D341Med (cell line): ENCODE measurements around the gene FBXL7.

Source experiments
- DNase-seq: peaks from one replicate; pipeline ENCODE4 v3.0.0; 2012; ENCODE audit warnings: low spot score

FBXL7 gene

DNA sequence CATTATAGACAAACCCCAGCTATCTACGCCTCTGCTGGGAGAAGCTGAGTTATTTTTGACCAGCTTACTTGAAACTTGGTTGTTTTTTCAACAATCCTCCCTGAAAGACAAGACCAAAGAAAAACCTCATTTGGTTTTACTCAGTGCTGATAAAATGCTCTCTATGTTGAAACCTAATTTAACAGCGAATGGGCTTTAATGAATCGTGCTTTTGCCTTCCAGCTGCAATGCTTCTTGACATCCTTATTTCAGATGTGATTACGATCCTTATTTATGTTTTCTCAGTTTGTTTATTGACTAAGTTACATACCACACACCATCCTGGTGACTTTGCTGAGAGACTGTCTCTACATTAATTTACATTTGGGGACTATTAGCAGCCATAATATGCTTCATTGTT lies 179.2 kb downstream of the FBXL7 start:
- no peak for DNase-seq

DNA sequence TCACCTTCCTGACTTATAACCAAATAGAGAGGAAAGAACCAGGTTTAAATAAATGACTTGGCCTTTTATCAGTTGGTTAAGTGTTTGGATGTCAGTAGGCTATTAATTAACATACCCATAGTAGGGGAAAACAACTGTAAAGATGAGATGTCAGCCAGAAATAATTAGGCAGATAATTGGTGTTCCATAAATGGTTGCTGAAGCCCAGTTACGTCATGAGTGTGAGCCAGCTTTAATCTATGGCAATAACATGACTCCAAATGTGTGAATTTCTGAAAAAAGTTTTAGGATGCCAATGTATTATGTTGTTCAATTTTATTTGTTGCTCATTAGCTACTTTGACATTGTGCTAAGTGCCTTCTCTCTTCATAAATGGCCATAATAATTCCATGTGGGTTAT lies 180.5 kb downstream of the FBXL7 start:
- DNase-seq = no peak

- DNase-seq = no peak
Measured at GRCh38 chr5:15682122-15682521, 182.1 kb downstream of the FBXL7 start.

DNA sequence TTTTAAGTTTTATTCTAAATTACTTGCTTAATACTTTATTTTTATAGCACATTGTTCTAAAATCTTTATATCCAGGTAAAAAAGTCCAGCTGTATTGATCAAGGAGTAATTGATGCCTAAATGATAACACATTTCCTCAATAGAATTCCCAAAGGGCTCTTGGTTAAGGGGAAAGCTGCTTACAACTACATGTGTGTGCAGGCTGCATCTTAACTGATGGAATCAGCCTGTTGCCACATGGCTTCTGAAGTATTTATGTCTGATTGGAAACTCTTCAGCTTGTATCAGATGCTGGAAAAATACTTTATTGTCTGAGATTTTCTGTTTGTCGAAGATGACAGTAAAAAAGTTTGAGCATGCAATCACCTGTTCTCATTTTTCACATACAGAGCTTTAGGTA lies 182.6 kb downstream of the FBXL7 start:
- DNase-seq = no peak

DNA sequence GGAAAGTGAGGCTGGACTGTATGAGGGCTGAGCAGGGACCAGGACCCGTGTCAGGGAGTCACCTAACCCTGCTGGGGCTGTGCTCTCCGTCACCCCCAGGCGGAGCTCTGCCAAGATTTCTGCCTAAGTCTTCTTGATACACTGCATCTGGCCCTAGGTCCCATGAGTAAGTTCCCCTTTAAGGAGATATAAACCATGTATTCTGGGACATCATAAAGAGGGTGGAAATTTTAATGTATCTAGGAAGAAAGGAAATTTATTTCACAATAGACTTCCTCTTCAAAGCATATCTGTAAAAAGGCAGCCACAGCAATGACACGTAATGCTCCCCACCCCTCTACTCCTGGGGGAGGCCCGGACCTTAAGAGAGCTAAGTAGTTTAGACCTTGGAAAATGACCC lies 183.4 kb downstream of the FBXL7 start:
- DNase-seq = peak; percentile 36

DNA sequence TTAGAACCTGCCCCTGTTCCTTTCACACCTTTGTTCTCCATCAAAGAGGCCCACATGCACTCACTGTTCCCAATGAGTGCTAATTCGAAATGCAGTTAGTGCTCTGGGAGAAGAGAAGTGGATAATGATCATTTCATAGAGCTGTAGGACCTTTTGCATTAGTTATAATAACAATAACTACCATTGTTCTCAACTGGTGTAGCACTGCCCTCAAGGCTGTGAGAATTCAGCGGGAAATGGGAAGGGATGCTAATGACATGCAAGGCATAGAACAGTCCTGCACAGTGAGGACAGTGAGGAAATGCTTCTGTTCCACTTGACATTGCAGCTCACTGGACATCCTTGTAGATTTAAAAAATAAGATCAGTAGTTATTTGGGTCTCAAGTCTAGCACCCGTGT lies 187.4 kb downstream of the FBXL7 start:
- DNase-seq = no peak

DNA sequence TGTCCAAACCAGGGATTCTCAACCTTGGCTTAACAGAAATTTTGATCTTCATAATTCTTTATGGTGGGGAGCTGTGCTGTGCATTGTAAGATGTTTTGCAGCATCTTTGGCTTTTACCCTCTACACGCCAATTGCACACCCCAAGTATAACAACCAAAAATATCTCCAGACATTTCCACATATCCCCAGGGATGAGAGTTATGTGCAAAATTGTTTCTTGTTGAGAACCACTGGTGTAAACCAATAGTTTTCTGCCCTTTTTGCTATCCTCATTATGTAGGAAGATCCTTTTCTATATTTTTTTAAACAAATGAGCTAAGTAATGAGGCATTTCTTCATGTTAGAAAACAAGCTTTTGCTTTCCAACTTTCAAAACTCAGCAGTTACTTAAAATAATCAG lies 189.9 kb downstream of the FBXL7 start:
- DNase-seq = no peak

DNA sequence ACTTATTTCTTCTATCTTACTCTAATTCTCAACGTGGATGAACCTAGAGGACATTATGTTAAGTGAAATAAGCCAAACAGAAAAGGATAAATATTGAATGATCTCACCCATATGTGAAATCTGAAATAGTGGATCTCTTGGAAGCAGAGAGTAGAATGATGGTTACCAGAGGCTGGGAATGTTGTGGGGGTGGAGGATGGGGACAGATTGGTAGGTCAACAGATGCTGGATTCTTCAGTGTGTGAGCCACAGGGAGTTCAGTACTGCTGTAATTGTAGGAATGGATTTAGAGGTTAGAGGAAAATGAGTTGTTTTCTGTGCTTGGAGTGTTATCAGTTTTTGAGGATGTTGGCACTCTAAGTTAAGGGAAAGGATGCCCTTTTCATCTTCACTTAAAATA lies 190.6 kb downstream of the FBXL7 start:
- no peak for DNase-seq

- DNase-seq = no peak
Measured at GRCh38 chr5:15691521-15691920, 191.5 kb downstream of the FBXL7 start.

DNA sequence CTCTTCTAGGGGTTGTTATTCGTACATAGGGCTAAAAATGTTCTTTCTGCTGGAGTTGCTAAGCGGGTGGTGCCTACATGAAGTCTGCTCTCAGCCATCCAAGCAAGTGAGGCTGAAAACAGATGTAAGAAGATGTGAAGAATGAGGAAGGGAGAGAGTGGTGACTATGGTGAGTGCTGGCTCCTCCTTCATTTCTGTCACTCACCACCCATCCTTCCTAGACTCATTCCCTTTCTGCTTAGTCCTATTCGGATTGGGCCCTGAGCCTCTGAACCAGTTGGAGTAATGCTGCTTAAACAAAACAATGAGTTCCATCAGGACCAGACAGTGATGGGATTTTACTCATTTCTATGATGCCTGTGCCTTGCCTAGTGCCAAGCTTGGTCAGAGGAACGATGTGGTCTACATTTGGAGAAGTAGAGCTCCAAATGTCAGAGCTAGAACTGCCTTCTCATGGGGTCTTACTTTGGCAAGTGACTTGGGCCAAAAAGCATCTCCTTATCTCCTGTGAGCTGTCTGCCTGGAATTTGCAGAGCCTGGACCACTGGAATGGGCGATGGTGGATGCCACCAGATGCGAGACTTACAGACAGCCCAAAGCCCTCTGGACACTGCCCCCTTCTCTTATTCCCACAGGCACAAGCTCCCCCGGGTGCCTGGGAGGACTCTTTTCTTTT lies 192.9 kb downstream of the FBXL7 start:
- no peak for DNase-seq

DNA sequence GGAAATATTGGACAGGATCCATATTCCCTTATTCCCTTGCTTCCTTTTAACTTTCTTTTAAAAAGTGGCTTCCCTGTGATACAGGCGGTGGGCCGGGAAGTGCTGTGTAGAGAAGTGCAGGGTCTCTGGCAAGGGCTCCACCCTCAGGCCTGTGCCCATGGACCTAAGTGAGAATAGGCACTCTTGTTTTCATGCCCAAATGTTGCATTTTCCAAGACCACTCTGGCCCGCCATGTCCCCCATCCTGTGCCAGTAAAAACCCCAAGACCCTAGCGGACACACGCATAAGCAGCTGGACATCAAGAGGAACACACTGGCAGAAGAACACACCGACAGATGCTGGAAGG lies 193.4 kb downstream of the FBXL7 start:
- no peak for DNase-seq

DNA sequence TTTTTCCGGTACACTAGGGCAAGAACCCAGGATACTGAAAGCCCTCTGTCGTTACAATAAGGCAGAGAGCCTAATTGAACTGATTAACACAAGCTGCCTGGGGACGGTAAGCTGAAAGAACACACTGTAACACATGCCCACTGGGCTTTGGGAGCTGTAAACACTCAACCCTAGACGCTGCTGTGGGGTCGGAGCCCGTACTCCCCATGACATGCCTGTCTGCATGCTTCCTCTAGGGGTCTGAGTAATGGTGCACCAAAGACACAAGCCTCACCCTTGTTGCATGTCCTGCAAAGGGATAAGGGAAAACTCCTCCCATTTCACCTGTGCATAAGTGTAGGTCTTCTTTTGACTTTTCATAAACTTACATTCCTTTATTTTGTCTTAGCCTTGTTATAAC lies 194.0 kb downstream of the FBXL7 start:
- DNase-seq = no peak

DNA sequence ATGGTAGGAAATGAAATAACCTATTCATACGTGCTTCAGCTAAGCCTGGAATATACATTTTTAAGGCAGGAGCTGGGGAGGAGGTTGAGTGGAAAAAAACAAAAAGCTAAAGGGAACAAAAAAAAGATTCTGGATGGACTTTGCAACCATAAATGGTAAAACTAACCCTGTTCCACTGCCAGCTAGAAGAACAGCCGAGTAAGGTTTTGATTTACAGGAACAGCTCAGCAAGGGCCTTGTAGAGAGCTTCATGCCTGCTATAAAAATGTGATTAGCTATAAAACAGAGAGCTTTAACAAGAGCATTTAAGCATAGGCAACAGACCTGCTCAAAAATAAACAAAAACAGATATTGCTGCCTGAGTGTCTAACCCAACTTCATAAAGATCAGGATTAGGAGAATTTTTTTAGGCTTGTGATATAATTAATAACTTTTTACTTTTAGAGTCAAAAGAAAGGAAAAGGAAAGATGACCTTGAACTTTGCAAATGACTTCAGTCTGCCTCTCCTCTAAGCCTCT lies 194.8 kb downstream of the FBXL7 start:
- DNase-seq = no peak

- DNase-seq = no peak
Measured at GRCh38 chr5:15695215-15695731, 195.3 kb downstream of the FBXL7 start.

- no peak for DNase-seq
Measured at GRCh38 chr5:15700373-15700772, 200.4 kb downstream of the FBXL7 start.

DNA sequence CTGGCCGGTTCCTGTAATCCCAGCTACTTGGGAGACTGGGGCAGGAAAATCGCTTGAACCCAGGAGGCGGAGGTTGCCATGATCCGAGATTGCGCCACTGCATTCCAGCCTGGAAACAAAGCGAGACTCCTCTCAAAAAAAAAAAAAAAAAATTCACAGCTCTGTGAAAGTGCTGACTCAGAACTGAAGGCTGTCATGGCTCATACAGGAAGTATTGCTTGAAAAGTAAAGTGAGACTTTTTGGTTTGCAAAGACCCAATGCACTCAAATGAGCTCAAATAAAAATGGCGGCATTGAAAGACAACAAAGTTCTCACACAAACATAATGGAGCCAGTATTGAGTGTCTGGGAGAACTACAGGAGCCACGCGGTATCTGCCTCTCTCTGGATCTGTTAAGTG lies 202.1 kb downstream of the FBXL7 start:
- DNase-seq = no peak

DNA sequence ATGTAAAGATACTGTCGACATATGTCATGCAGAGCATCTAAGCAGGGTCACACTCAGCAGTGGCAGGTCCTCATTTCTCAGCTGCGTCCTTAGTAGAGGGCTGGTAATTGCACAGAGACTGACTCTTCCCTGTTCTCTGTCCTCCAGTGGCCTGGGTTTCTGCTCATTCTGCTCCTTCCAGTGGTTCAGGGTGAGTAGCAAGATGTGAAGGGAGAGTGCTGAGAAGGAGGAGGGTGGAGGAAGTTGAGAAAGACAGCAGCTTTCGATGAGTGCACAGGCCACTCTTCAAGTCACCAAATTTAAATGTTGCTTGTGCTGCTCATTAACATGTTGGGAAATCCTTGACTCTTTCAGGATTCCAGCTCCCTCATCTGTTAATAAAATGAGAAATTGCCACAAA lies 203.9 kb downstream of the FBXL7 start:
- DNase-seq = no peak

DNA sequence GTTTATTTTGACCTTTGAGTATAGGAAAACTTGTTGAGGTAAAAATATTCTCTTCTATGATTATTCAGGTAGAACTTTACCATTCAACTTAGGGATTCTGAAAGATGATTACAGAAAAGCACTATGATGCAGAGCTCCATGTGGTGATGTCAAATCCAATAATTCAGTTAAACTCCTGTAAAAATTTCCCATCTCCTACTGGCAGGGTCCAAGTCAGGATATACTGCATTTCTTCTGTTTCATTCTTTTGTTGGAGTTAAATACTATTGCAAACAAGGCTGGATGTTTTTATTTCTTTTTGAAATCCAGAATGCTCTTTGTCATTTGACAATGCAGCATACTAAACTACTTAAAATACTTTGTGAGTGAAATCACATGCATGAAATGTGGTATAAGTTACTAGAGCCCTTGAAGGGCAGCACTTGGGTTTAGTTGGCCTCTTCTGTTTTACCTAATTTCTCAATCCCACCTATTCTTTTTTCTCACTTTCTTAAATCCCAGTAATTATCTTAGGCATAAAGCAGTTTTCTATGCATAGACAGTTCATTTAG lies 204.5 kb downstream of the FBXL7 start:
- no peak for DNase-seq

DNA sequence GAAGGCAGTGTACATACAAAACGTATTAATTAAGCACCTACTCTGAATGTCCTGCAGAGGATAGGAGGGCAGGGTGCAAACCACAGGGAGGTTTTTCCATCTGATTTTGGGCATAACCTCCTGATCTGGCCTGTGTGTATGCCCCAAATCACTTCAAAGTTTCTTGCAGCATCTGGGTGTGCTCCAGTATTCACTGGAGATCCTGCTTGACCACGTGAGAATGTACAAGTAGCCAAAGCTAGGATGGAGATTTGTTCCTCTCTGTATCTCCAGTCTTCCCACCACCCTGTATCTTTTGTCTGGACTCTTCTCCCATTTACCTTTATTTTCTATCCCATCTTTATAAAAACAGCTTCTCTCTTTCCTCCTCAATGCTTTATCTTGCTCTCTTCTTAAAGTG lies 207.7 kb downstream of the FBXL7 start:
- no peak for DNase-seq

DNA sequence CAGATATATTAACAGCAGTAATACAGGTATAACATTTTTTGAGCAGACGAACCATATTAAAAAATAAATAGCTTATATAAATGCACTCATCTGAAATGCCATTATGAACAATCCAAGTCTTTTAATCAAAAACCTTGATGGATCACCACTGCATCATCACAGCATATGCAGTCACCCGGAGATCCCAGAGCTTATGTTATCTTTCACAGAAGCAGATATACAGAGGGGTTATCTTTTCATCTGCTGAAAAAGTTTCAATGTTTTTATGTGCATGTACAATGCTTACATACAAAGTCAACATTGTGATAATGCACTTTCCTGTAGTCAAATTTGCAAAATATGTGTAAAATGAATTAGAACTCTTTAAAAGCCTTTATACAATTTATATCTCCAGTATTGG lies 211.9 kb downstream of the FBXL7 start:
- DNase-seq = no peak

DNA sequence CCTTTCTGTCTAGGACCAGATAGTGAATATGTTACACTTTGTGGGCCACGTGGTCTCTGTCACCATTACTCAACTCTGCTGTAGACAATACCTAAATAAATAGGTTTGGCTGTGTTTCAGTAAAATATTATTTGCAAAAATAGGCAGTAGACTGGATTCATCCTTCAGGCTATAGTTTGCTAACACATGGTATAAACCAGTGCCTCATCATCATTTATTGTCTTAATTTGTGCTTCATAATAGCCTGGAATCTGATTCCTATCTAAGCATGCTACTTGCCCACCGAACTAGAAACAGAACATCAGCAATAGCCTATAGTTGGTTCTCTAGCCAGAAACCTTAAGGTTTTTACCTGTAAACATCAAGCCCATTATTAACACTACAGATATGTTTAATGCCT lies 215.6 kb downstream of the FBXL7 start:
- no peak for DNase-seq

- no peak for DNase-seq
Measured at GRCh38 chr5:15715967-15716366, 216.0 kb downstream of the FBXL7 start.

DNA sequence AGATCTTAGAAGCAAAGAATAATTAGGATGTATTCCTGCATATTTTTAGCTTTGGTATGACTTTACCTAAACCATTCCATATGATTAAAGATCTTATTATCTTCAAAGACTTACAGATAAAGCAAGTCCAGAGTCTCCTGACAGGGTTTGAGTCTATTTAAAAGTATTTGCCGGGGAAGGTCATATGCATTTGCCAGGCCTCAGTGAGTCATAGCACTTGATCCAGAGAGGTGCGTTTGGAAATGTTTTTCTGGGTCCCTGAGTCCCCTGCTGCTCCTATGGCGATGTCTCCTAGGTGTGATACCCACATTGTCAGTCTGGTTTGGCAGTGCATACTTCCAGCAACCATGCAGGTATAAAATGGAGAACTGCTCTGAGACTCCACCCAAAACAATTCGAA lies 217.0 kb downstream of the FBXL7 start:
- no peak for DNase-seq
